Mucosa of stomach (tissue), 1 donor: ENCODE measurements around the gene TCFL5.

ENCODE experiments used
- H3K27me3 ChIP-seq: one replicate; pipeline ENCODE4 v1.7.0; 2013; ENCODE audit warnings: mild to moderate bottlenecking, low read length; ENCODE audit not compliant: control insufficient read depth, insufficient read depth
- H3K36me3 ChIP-seq: one replicate; pipeline ENCODE4 v1.7.0; 2013; ENCODE audit warnings: low read length; ENCODE audit not compliant: control insufficient read depth, insufficient read depth
- H3K4me1 ChIP-seq: one replicate; pipeline ENCODE4 v1.7.0; 2013; ENCODE audit warnings: mild to moderate bottlenecking, low read length; ENCODE audit not compliant: control insufficient read depth, insufficient read depth
- H3K4me3 ChIP-seq: one replicate; pipeline ENCODE4 v1.7.0; 2013; ENCODE audit warnings: low read length
- H3K9ac ChIP-seq: one replicate; pipeline ENCODE4 v1.7.0; 2013; ENCODE audit warnings: mild to moderate bottlenecking, low read length, moderate library complexity
- H3K9me3 ChIP-seq: one replicate; pipeline ENCODE4 v1.7.0; 2013; ENCODE audit warnings: mild to moderate bottlenecking, low read length, moderate library complexity; ENCODE audit not compliant: control insufficient read depth
- donor health status: Pancreatic carcinoma.

The TCFL5 gene

GRCh38 chr20:62818592-62819493 lies 42.8 kb downstream of the TCFL5 start:
- Histone ChIP-seq H3K4me1 (peaks cover 36% of the 10 kb centered on the region), H3K9ac (no peak overlapping the region), H3K36me3 (no peaks in the 10 kb centered on the region), H3K27me3 (peaks cover 64% of the 10 kb centered on the region), H3K9me3 (no peaks in the 10 kb centered on the region), H3K4me3 (no peak overlapping the region)

- Histone ChIP-seq H3K9ac (no peak overlapping the region), H3K36me3 (no peaks in the 10 kb centered on the region), H3K27me3 (peaks cover 64% of the 10 kb centered on the region), H3K4me1 (peaks cover 36% of the 10 kb centered on the region), H3K9me3 (no peaks in the 10 kb centered on the region), H3K4me3 (no peak overlapping the region)
Observed at GRCh38 chr20:62817975-62818591, 43.5 kb downstream of the TCFL5 start.

- H3K27me3 ChIP-seq, result peaks cover 64% of the 10 kb centered on the region
- no peaks in the 10 kb centered on the region for H3K36me3 ChIP-seq
- H3K4me1 ChIP-seq, result peaks cover 36% of the 10 kb centered on the region
- H3K4me3 ChIP-seq, result no peak within 1 kb of the TSS
- H3K9me3 ChIP-seq, result no peaks in the 10 kb centered on the region
- H3K9ac ChIP-seq, result no peak within 1 kb of the TSS
Observed at GRCh38 chr20:62816884-62817873, 44.4 kb downstream of the TCFL5 start, which contains the start of gene COL9A3. TSS of gene COL9A3 (plus strand) at chr20:62817050. CDS start at chr20:62817065, 15 bp downstream.

GRCh38 chr20:62816031-62816883 lies 45.4 kb downstream of the TCFL5 start:
- no peaks in the 10 kb centered on the region for H3K9me3 ChIP-seq
- no peak overlapping the region for H3K4me3 ChIP-seq
- peaks cover 36% of the 10 kb centered on the region for H3K4me1 ChIP-seq
- peaks cover 64% of the 10 kb centered on the region for H3K27me3 ChIP-seq
- no peak overlapping the region for H3K9ac ChIP-seq
- H3K36me3 ChIP-seq, result no peaks in the 10 kb centered on the region

- Histone ChIP-seq H3K4me3 (no peak overlapping the region), H3K27me3 (peaks cover 59% of the 10 kb centered on the region), H3K9me3 (no peaks in the 10 kb centered on the region), H3K4me1 (peaks cover 36% of the 10 kb centered on the region), H3K9ac (no peak overlapping the region), H3K36me3 (peaks cover 2% of the 10 kb centered on the region)
Observed at GRCh38 chr20:62815066-62815991, 46.3 kb downstream of the TCFL5 start.

GRCh38 chr20:62814709-62815065 lies 46.9 kb downstream of the TCFL5 start:
- Histone ChIP-seq H3K9ac (no peak overlapping the region), H3K9me3 (no peaks in the 10 kb centered on the region), H3K36me3 (peaks cover 9% of the 10 kb centered on the region), H3K27me3 (peaks cover 52% of the 10 kb centered on the region), H3K4me3 (no peak overlapping the region), H3K4me1 (peaks cover 34% of the 10 kb centered on the region)

- no peaks in the 10 kb centered on the region for H3K9me3 ChIP-seq
- peaks cover 29% of the 10 kb centered on the region for H3K4me1 ChIP-seq
Observed at GRCh38 chr20:62814060-62814708, 47.4 kb downstream of the TCFL5 start.

GRCh38 chr20:62813588-62813987 lies 48.0 kb downstream of the TCFL5 start:
- Histone ChIP-seq H3K4me1 (peaks cover 23% of the 10 kb centered on the region), H3K9me3 (no peaks in the 10 kb centered on the region), H3K9ac (no peak overlapping the region), H3K27me3 (peaks cover 41% of the 10 kb centered on the region), H3K4me3 (no peak overlapping the region), H3K36me3 (peaks cover 10% of the 10 kb centered on the region)

More at GRCh38 chr20:62814060-62814708, 47.4 kb downstream of the TCFL5 start:
- Histone ChIP-seq H3K27me3 (peaks cover 47% of the 10 kb centered on the region), H3K9ac (no peak overlapping the region), H3K4me3 (no peak overlapping the region), H3K36me3 (peaks cover 10% of the 10 kb centered on the region)

GRCh38 chr20:62812907-62813200 lies 48.8 kb downstream of the TCFL5 start:
- H3K9me3 ChIP-seq, result no peaks in the 10 kb centered on the region
- no peak overlapping the region for H3K4me3 ChIP-seq
- peaks cover 10% of the 10 kb centered on the region for H3K36me3 ChIP-seq
- no peak overlapping the region for H3K9ac ChIP-seq
- peaks cover 34% of the 10 kb centered on the region for H3K27me3 ChIP-seq
- peaks cover 22% of the 10 kb centered on the region for H3K4me1 ChIP-seq

GRCh38 chr20:62812181-62812906 lies 49.3 kb downstream of the TCFL5 start:
- Histone ChIP-seq H3K36me3 (peaks cover 10% of the 10 kb centered on the region), H3K9ac (no peak overlapping the region), H3K4me3 (no peak overlapping the region), H3K9me3 (no peaks in the 10 kb centered on the region), H3K4me1 (peaks cover 22% of the 10 kb centered on the region), H3K27me3 (peaks cover 29% of the 10 kb centered on the region)
